H9 (cell line): Measurements from ENCODE around the gene BIRC5. TPM values are rescaled to one million over a fixed set of nuclear protein-coding genes. Genes with fewer than 3 reads are reported as not detected.

Source experiments
- DNase-seq: peaks from one replicate; pipeline ENCODE4 v3.0.0-alpha.2; 2017
- H2AFZ ChIP-seq: one replicate; pipeline ENCODE4 v1.6.1; 2013; ENCODE audit warnings: mild to moderate bottlenecking, low read length, control low read depth, moderate library complexity
- H2AK5ac ChIP-seq: 2 replicates; pipeline ENCODE4 v1.6.1; 2013; ENCODE audit warnings: low read length, control low read depth, mixed read lengths; ENCODE audit not compliant: insufficient read length
- H2BK120ac ChIP-seq: one replicate; pipeline ENCODE4 v1.6.1; 2013; ENCODE audit warnings: low read depth, mild to moderate bottlenecking, low read length, control low read depth, inconsistent platforms; ENCODE audit not compliant: poor library complexity, severe bottlenecking
- H2BK12ac ChIP-seq: 2 replicates; pipeline ENCODE4 v1.6.1; 2013; ENCODE audit warnings: low read length, control low read depth, mixed read lengths, low read depth; ENCODE audit not compliant: insufficient read length
- H2BK15ac ChIP-seq: 2 replicates; pipeline ENCODE4 v1.6.1; 2013; ENCODE audit warnings: low read depth, low read length, control low read depth
- H2BK20ac ChIP-seq: one replicate; pipeline ENCODE4 v1.6.1; 2013; ENCODE audit warnings: low read depth, mild to moderate bottlenecking, low read length, control low read depth, inconsistent platforms; ENCODE audit not compliant: poor library complexity, severe bottlenecking
- H2BK5ac ChIP-seq: 2 replicates; pipeline ENCODE4 v1.6.1; 2013; ENCODE audit warnings: low read length, control low read depth, mixed read lengths; ENCODE audit not compliant: insufficient read length
- H3K14ac ChIP-seq: 2 replicates; pipeline ENCODE4 v1.6.1; 2013; ENCODE audit warnings: low read length, control low read depth; ENCODE audit not compliant: insufficient read depth
- H3K18ac ChIP-seq: 2 replicates; pipeline ENCODE4 v1.6.1; 2013; ENCODE audit warnings: low read depth, mild to moderate bottlenecking, mixed read lengths, low read length, control low read depth; ENCODE audit not compliant: insufficient read length
- H3K23ac ChIP-seq: 2 replicates; pipeline ENCODE4 v1.6.1; 2013; ENCODE audit warnings: low read length, control low read depth, mixed read lengths, low read depth; ENCODE audit not compliant: insufficient read length
- H3K23me2 ChIP-seq: 2 replicates; pipeline ENCODE4 v1.6.1; 2013; ENCODE audit warnings: low read depth, mild to moderate bottlenecking, mixed read lengths, low read length, control low read depth; ENCODE audit not compliant: insufficient read length, poor library complexity, severe bottlenecking
- H3K27ac ChIP-seq: 2 replicates; pipeline ENCODE4 v1.5.1; 2013; ENCODE audit warnings: low read length, control low read depth, mixed read lengths, low read depth; ENCODE audit not compliant: insufficient read length
- H3K27me3 ChIP-seq: 2 replicates; pipeline ENCODE4 v1.6.1; 2013; ENCODE audit warnings: low read length, control low read depth, inconsistent platforms; ENCODE audit not compliant: insufficient read depth
- H3K4ac ChIP-seq: 2 replicates; pipeline ENCODE4 v1.6.1; 2013; ENCODE audit warnings: low read depth, mild to moderate bottlenecking, control low read depth, inconsistent platforms, low read length, moderate library complexity
- H3K4me1 ChIP-seq: 2 replicates; pipeline ENCODE4 v1.6.1; 2013; ENCODE audit warnings: low read length, control low read depth, inconsistent platforms; ENCODE audit not compliant: insufficient read depth
- H3K4me2 ChIP-seq: 2 replicates; pipeline ENCODE4 v1.6.1; 2013; ENCODE audit warnings: low read length, control low read depth, mixed read lengths; ENCODE audit not compliant: insufficient read length, insufficient read depth
- H3K56ac ChIP-seq: 2 replicates; pipeline ENCODE4 v1.6.1; 2013; ENCODE audit warnings: low read depth, mild to moderate bottlenecking, mixed read lengths, low read length, control low read depth; ENCODE audit not compliant: insufficient read length
- H3K79me1 ChIP-seq: 2 replicates; pipeline ENCODE4 v1.6.1; 2013; ENCODE audit warnings: low read depth, mild to moderate bottlenecking, moderate library complexity, low read length, control low read depth, inconsistent platforms; ENCODE audit not compliant: insufficient read depth, poor library complexity, severe bottlenecking
- H3K79me2 ChIP-seq: 2 replicates; pipeline ENCODE4 v1.6.1; 2013; ENCODE audit warnings: low read length, control low read depth, inconsistent platforms; ENCODE audit not compliant: insufficient read depth
- H3K9ac ChIP-seq: 2 replicates; pipeline ENCODE4 v1.6.1; 2013; ENCODE audit warnings: low read length, control low read depth, mixed read lengths; ENCODE audit not compliant: insufficient read length; ENCODE audit errors: extremely low read depth
- H3K9me3 ChIP-seq: one replicate; pipeline ENCODE4 v1.6.1; 2013; ENCODE audit warnings: low read depth, low read length, inconsistent platforms; ENCODE audit not compliant: control insufficient read depth
- H3T11ph ChIP-seq: one replicate; pipeline ENCODE4 v1.6.1; 2013; ENCODE audit warnings: mild to moderate bottlenecking, low read length, control low read depth, inconsistent platforms
- H4K20me1 ChIP-seq: one replicate; pipeline ENCODE4 v1.6.1; 2013; ENCODE audit not compliant: control insufficient read depth, insufficient read length, insufficient read depth
- H4K5ac ChIP-seq: 2 replicates; pipeline ENCODE4 v1.6.1; 2013; ENCODE audit warnings: low read depth, mild to moderate bottlenecking, mixed read lengths, low read length, control low read depth; ENCODE audit not compliant: insufficient read length
- H4K8ac ChIP-seq: replicated peaks from 2 replicates; pipeline ENCODE4 v1.6.1; 2013; ENCODE audit warnings: low read length, control low read depth, mixed read lengths, low read depth; ENCODE audit not compliant: insufficient read length
- H4K91ac ChIP-seq: 2 replicates; pipeline ENCODE4 v1.6.1; 2013; ENCODE audit warnings: low read depth, mild to moderate bottlenecking, moderate library complexity, mixed read lengths, low read length, control low read depth; ENCODE audit not compliant: insufficient read length
- H3K27ac Mint-ChIP-seq, 3 experiments: 2 replicates in 2 of 3; 3 replicates in 1 of 3; pipeline ENCODE4 v1.8.0; 2020 to 2021; ENCODE audit warnings: mixed read lengths in 3 of 3, mild to moderate bottlenecking in 1 of 3, moderate library complexity in 1 of 3
- H3K27me3 Mint-ChIP-seq: 2 replicates; pipeline ENCODE4 v1.8.0; 2021; ENCODE audit warnings: low read depth, mild to moderate bottlenecking, moderate library complexity, mixed read lengths
- H3K36me3 Mint-ChIP-seq, 3 experiments: 2 replicates in 2 of 3; 3 replicates in 1 of 3; pipeline ENCODE4 v1.8.0; 2020 to 2021; ENCODE audit warnings: low read depth in 3 of 3, mixed read lengths in 3 of 3; ENCODE audit not compliant: insufficient read depth in 1 of 3
- H3K4me1 Mint-ChIP-seq, 2 experiments: 2 replicates each; pipeline ENCODE4 v1.8.0; 2020; ENCODE audit warnings: mixed read lengths in 2 of 2
- H3K4me3 Mint-ChIP-seq, 2 experiments: 2 replicates in 1 of 2; 3 replicates in 1 of 2; pipeline ENCODE4 v1.8.0; 2020 to 2021; ENCODE audit warnings: mild to moderate bottlenecking in 2 of 2, mixed read lengths in 2 of 2, moderate library complexity in 1 of 2
- H3K9me3 Mint-ChIP-seq, 2 experiments: 2 replicates in 1 of 2; 3 replicates in 1 of 2; pipeline ENCODE4 v1.8.0; 2020; ENCODE audit warnings: mild to moderate bottlenecking in 2 of 2, mixed read lengths in 2 of 2, moderate library complexity in 1 of 2
- WGBS: extraction: QIAGEN DNeasy Blood & Tissue Kit; methylation state at CpG from one replicate; pipeline ENCODE4 v1.1.7; 2013; ENCODE audit warnings: missing lambda C conversion rate, low lambda C conversion rate, mixed read lengths; ENCODE audit not compliant: insufficient read length; ENCODE audit errors: extremely low coverage; 5-methylcytosine and 5-hydroxymethylcytosine counted together
- total RNA-seq: library from RNA; stranded (reverse); gene quantifications from 2 replicates; pipeline ENCODE4 v1.2.1, GENCODE V29; 2021
- TF ChIP-seq, protein P1 (sequence below): fragments of 200-600 bp; sonication (generic); conservative IDR thresholded peaks from 3 replicates; pipeline ENCODE4 v1.8.0; 2021; ENCODE audit warnings: antibody characterized with exemption, mild to moderate bottlenecking

The BIRC5 gene
- total RNA-seq, 1 experiment from 2014 or later, result 97.8 TPM

GRCh38 chr17:78211032-78211431 is 3.0 kb upstream of the BIRC5 start:
- peaks cover 5% of the 10 kb centered on the region in 2 experiments for H3K4me1 Mint-ChIP-seq
- TF ChIP-seq, protein P1, sequence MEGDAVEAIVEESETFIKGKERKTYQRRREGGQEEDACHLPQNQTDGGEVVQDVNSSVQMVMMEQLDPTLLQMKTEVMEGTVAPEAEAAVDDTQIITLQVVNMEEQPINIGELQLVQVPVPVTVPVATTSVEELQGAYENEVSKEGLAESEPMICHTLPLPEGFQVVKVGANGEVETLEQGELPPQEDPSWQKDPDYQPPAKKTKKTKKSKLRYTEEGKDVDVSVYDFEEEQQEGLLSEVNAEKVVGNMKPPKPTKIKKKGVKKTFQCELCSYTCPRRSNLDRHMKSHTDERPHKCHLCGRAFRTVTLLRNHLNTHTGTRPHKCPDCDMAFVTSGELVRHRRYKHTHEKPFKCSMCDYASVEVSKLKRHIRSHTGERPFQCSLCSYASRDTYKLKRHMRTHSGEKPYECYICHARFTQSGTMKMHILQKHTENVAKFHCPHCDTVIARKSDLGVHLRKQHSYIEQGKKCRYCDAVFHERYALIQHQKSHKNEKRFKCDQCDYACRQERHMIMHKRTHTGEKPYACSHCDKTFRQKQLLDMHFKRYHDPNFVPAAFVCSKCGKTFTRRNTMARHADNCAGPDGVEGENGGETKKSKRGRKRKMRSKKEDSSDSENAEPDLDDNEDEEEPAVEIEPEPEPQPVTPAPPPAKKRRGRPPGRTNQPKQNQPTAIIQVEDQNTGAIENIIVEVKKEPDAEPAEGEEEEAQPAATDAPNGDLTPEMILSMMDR, result no peak
- Histone ChIP-seq H3K14ac (no peak overlapping the region), H2AFZ (no peak overlapping the region), H3T11ph (no peak overlapping the region), H2AK5ac (no peak overlapping the region), H3K79me1 (peaks cover 5% of the 10 kb centered on the region), H3K9me3 (no peaks in the 10 kb centered on the region), H3K79me2 (peaks cover 9% of the 10 kb centered on the region; the same call in 1 of the 2 replicates), H3K23ac (no peak overlapping the region), H2BK12ac (no peak overlapping the region), H3K27ac (no peak overlapping the region), H2BK5ac (no peak overlapping the region), H3K18ac (no peak overlapping the region), H2BK15ac (no peak overlapping the region), H4K20me1 (no peaks in the 10 kb centered on the region), H4K5ac (no peak overlapping the region), H2BK20ac (no peak overlapping the region), H3K56ac (no peak overlapping the region), H4K8ac (no peak overlapping the region), H3K4me2 (no peak overlapping the region), H2BK120ac (no peak overlapping the region), H4K91ac (no peak overlapping the region), H3K27me3 (no peaks in the 10 kb centered on the region), H3K4ac (no peak overlapping the region), H3K23me2 (peaks cover 8% of the 10 kb centered on the region), H3K4me1 (no peaks in the 10 kb centered on the region), H3K9ac (no peak overlapping the region)
- WGBS, result no CpG with 5 or more reads among the region's 11 CpGs
- no peaks in the 10 kb centered on the region for H3K9me3 Mint-ChIP-seq
- no peak for DNase-seq
- no peak overlapping the region for H3K4me3 Mint-ChIP-seq
- H3K36me3 Mint-ChIP-seq, result peaks cover 6 to 16% (median 12%) of the 10 kb centered on the region in 3 experiments; a peak in 5 of 7 replicates
- no peak overlapping the region for H3K27ac Mint-ChIP-seq
- peaks cover 13% of the 10 kb centered on the region for H3K27me3 Mint-ChIP-seq
